BLaER1 treated with 17β-estradiol and CSF1 and Interleukin-3, amounts not matched to agents 10 nM and 100 nM (cell line): Measurements from ENCODE around the gene QSOX1.

Experiments
- H3K27ac ChIP-seq, 11 experiments: shearing (Covaris generic); formaldehyde crosslinking; 2 replicates each; pipeline ENCODE4 v1.8.1; 2022
- H3K27me3 ChIP-seq, 11 experiments: shearing (Covaris generic); formaldehyde crosslinking; 2 replicates each; pipeline ENCODE4 v1.8.1; 2022
- H3K36me3 ChIP-seq, 11 experiments: shearing (Covaris generic); formaldehyde crosslinking; 2 replicates each; pipeline ENCODE4 v1.8.1; 2022
- H3K4me1 ChIP-seq, 10 experiments: shearing (Covaris generic); formaldehyde crosslinking; 2 replicates each; pipeline ENCODE4 v1.8.1; 2022
- H3K4me2 ChIP-seq, 11 experiments: shearing (Covaris generic); formaldehyde crosslinking; 2 replicates each; pipeline ENCODE4 v1.8.1; 2022
- H3K4me3 ChIP-seq, 10 experiments: shearing (Covaris generic); formaldehyde crosslinking; 2 replicates each; pipeline ENCODE4 v1.8.1; 2022
- H3K9ac ChIP-seq, 11 experiments: shearing (Covaris generic); formaldehyde crosslinking; 2 replicates each; pipeline ENCODE4 v1.8.1; 2022
- H3K9me3 ChIP-seq, 11 experiments: shearing (Covaris generic); formaldehyde crosslinking; replicated peaks in 1 of 11; 2 replicates each; pipeline ENCODE4 v1.8.1; 2022
- H4K20me1 ChIP-seq, 11 experiments: shearing (Covaris generic); formaldehyde crosslinking; 2 replicates each; pipeline ENCODE4 v1.8.1; 2022
- Cebpa-rat ChIP-seq, 11 experiments: shearing (Covaris generic); IDR thresholded peaks; 2 replicates each; pipeline ENCODE4 v1.8.1; 2022

QSOX1 gene

GRCh38 chr1:180143359-180143758 lies 11.3 kb upstream of the QSOX1 start:
- H3K36me3 ChIP-seq, result no peaks in the 10 kb centered on the region
- no peaks in the 10 kb centered on the region for H3K9me3 ChIP-seq
- H3K27ac ChIP-seq, result no peak overlapping the region
- H3K4me3 ChIP-seq, result no peak overlapping the region
- no peak overlapping the region for H3K9ac ChIP-seq
- no peaks in the 10 kb centered on the region for H3K27me3 ChIP-seq
- no peaks in the 10 kb centered on the region for H4K20me1 ChIP-seq
- no peaks in the 10 kb centered on the region for H3K4me1 ChIP-seq
- H3K4me2 ChIP-seq, result no peak overlapping the region
- TF ChIP-seq Cebpa-rat (IDR thresholded peaks at IDR 0.05), result no peak

- H3K4me3 ChIP-seq, result no peak overlapping the region
- no peak overlapping the region for H3K4me2 ChIP-seq
- H4K20me1 ChIP-seq, result no peaks in the 10 kb centered on the region
- H3K4me1 ChIP-seq, result no peaks in the 10 kb centered on the region
- no peaks in the 10 kb centered on the region for H3K36me3 ChIP-seq
- H3K27ac ChIP-seq, result no peak overlapping the region
- no peak for TF ChIP-seq Cebpa-rat (IDR thresholded peaks at IDR 0.05)
- H3K9me3 ChIP-seq, result no peaks in the 10 kb centered on the region
- H3K27me3 ChIP-seq, result no peaks in the 10 kb centered on the region
- H3K9ac ChIP-seq, result no peak overlapping the region
These were observed 9.9 kb upstream of the QSOX1 start for GRCh38 chr1:180144659-180145357.

DNA sequence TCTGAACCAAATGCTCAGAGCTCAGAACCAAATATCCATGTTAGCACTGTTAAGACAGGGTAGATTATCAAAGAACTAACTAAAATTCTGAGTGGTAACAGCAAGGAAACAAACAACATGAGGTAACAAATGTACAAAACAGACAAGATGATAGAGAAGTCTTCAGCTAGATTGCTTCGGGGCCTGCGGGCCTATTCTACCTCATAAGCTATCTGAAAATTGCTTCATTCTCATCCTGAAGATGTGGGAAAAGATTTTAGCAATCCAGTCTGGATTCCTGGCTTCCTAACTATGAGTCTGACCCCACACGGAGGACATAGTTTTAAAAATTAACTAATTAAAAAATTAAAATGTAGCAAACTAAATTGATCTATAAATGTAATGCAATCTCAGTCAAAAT lies 9.2 kb upstream of the QSOX1 start:
- Histone ChIP-seq H3K4me2 (no peak overlapping the region), H3K4me1 (peaks cover 0 to 3% (median 0%) of the 10 kb centered on the region in 10 experiments; a peak in 5 of 20 replicates), H3K27me3 (no peaks in the 10 kb centered on the region), H4K20me1 (no peaks in the 10 kb centered on the region), H3K4me3 (no peak overlapping the region), H3K9me3 (no peaks in the 10 kb centered on the region), H3K36me3 (no peaks in the 10 kb centered on the region), H3K27ac (no peak overlapping the region), H3K9ac (no peak overlapping the region)
- no peak for TF ChIP-seq Cebpa-rat (IDR thresholded peaks at IDR 0.05)

DNA sequence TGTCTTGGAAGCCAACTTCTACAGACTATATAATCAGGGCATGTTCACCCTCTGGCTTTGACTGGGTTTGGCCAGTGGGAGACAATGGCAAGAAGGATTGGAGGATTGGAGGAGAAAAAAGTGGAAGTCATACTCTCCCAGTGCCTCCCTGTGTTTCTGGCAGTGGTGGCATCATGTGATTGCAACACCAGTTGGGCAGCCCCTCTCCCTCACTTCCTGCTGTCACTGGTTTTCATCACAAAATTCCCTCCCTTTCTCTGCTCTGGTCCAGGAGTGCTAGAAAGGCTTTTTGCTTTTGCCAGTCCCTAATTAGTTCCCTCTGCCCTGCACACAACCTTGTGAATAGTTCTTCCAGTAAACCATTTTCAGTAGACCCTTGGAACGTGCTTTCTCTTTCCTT lies 3.7 kb upstream of the QSOX1 start:
- Histone ChIP-seq H3K27me3 (no peaks in the 10 kb centered on the region), H3K9ac (no peak overlapping the region), H4K20me1 (peaks cover 0 to 8% (median 0%) of the 10 kb centered on the region in 11 experiments; a peak in 3 of 22 replicates), H3K27ac (peak overlapping the region in 4 of 11 experiments; percentile 16 to 53 (median 37); a peak in 7 of 22 replicates), H3K9me3 (no peaks in the 10 kb centered on the region), H3K4me1 (peaks cover 15 to 33% (median 26%) of the 10 kb centered on the region in 10 experiments), H3K4me2 (peak overlapping the region in 8 of 11 experiments; percentile 27 to 81 (median 66); a peak in 15 of 22 replicates), H3K4me3 (no peak overlapping the region), H3K36me3 (no peaks in the 10 kb centered on the region)
- TF ChIP-seq Cebpa-rat (IDR thresholded peaks at IDR 0.05), result peak in 8 of 11 experiments; percentile 14 to 76 (median 42); a peak in 7 of 22 replicates

DNA sequence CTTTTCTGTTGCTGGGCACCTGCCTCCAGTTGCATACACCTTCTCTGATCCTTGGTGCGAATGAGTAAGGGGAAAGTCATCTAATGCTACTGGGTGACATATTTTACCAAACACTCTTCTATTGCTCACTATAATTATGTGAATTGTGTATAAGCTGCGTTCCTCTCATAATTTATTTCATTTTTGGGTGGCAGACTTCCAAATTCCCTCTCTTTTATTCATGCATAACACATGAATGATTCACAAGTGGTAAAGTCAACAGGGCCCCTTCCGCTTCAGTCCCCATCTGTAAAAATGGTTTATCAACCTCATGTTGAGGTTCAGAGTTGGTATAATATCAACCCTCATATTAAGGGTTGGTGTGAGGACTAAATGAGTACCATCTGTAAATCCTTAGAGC lies 3.2 kb upstream of the QSOX1 start:
- no peak for TF ChIP-seq Cebpa-rat (IDR thresholded peaks at IDR 0.05)
- Histone ChIP-seq H3K9ac (no peak overlapping the region), H3K27ac (peak overlapping the region in 2 of 11 experiments; percentile 16 to 53; a peak in 5 of 22 replicates), H3K9me3 (no peaks in the 10 kb centered on the region), H3K27me3 (no peaks in the 10 kb centered on the region), H3K4me2 (peak overlapping the region in 8 of 11 experiments; percentile 27 to 81 (median 66); a peak in 13 of 22 replicates), H3K4me3 (no peak overlapping the region), H3K36me3 (no peaks in the 10 kb centered on the region), H4K20me1 (peaks cover 0 to 13% (median under 1%) of the 10 kb centered on the region in 11 experiments; a peak in 5 of 22 replicates), H3K4me1 (peaks cover 20 to 38% (median 31%) of the 10 kb centered on the region in 10 experiments)

- no peak overlapping the region for H3K27ac ChIP-seq
- no peaks in the 10 kb centered on the region for H3K27me3 ChIP-seq
- H4K20me1 ChIP-seq, result peaks cover 0 to 24% (median 10%) of the 10 kb centered on the region in 11 experiments; a peak in 10 of 22 replicates
- no peak overlapping the region for H3K4me3 ChIP-seq
- no peaks in the 10 kb centered on the region; a peak in 1 of 22 replicates for H3K36me3 ChIP-seq
- peaks cover 31 to 49% (median 42%) of the 10 kb centered on the region in 10 experiments for H3K4me1 ChIP-seq
- H3K4me2 ChIP-seq, result peak overlapping the region in 1 of 11 experiments; percentile 91; a peak in 1 of 22 replicates
- no peaks in the 10 kb centered on the region for H3K9me3 ChIP-seq
- no peak overlapping the region for H3K9ac ChIP-seq
- TF ChIP-seq Cebpa-rat (IDR thresholded peaks at IDR 0.05), result no peak
These were observed 2.1 kb upstream of the QSOX1 start for GRCh38 chr1:180152588-180152987.

- no peaks in the 10 kb centered on the region for H3K27me3 ChIP-seq
- no peaks in the 10 kb centered on the region for H3K9me3 ChIP-seq
- H3K27ac ChIP-seq, result no peak overlapping the region
- H4K20me1 ChIP-seq, result peaks cover 0 to 28% (median 14%) of the 10 kb centered on the region in 11 experiments; a peak in 11 of 22 replicates
- H3K4me2 ChIP-seq, result peak overlapping the region in 3 of 11 experiments; percentile 91 to 98 (median 92); a peak in 3 of 22 replicates
- H3K9ac ChIP-seq, result no peak overlapping the region
- H3K4me1 ChIP-seq, result peaks cover 35 to 54% (median 45%) of the 10 kb centered on the region in 10 experiments
- H3K36me3 ChIP-seq, result peaks cover 0 to 4% (median under 1%) of the 10 kb centered on the region in 11 experiments; a peak in 6 of 22 replicates
- no peak overlapping the region for H3K4me3 ChIP-seq
- TF ChIP-seq Cebpa-rat (IDR thresholded peaks at IDR 0.05), result no peak
These were observed 1.6 kb upstream of the QSOX1 start for GRCh38 chr1:180153032-180153431.

GRCh38 chr1:180154003-180154324 lies 705 bp upstream of the QSOX1 start:
- H3K9me3 ChIP-seq, result no peaks in the 10 kb centered on the region
- peak overlapping the region; percentile 86 to 97 (median 93) for H3K27ac ChIP-seq
- H3K4me1 ChIP-seq, result peaks cover 35 to 60% (median 45%) of the 10 kb centered on the region in 10 experiments
- peak overlapping the region; percentile 88 to 95 (median 91) for H3K9ac ChIP-seq
- H3K4me2 ChIP-seq, result peak overlapping the region; percentile 87 to 98 (median 92)
- H3K27me3 ChIP-seq, result no peaks in the 10 kb centered on the region
- H4K20me1 ChIP-seq, result peaks cover 0 to 38% (median 22%) of the 10 kb centered on the region in 11 experiments; a peak in 13 of 22 replicates
- H3K4me3 ChIP-seq, result peak overlapping the region; percentile 71 to 84 (median 77)
- H3K36me3 ChIP-seq, result peaks cover 0 to 12% (median 9%) of the 10 kb centered on the region in 11 experiments; a peak in 6 of 22 replicates
- no peak for TF ChIP-seq Cebpa-rat (IDR thresholded peaks at IDR 0.05)

- H3K9ac ChIP-seq, result peak overlapping the region; percentile 76 to 95 (median 91)
- peak overlapping the region; percentile 87 to 99 (median 98) for H3K4me2 ChIP-seq
- peaks cover 0 to 50% (median 25%) of the 10 kb centered on the region in 11 experiments; a peak in 14 of 22 replicates for H4K20me1 ChIP-seq
- no peaks in the 10 kb centered on the region for H3K27me3 ChIP-seq
- no peak for TF ChIP-seq Cebpa-rat (IDR thresholded peaks at IDR 0.05)
- H3K27ac ChIP-seq, result peak overlapping the region in 10 of 11 experiments; percentile 54 to 97 (median 90); a peak in 19 of 22 replicates
- peaks cover 35 to 62% (median 47%) of the 10 kb centered on the region in 10 experiments for H3K4me1 ChIP-seq
- peaks cover 0 to 14% (median 9%) of the 10 kb centered on the region in 11 experiments; a peak in 6 of 22 replicates for H3K36me3 ChIP-seq
- peak overlapping the region; percentile 71 to 84 (median 77) for H3K4me3 ChIP-seq
- no peaks in the 10 kb centered on the region for H3K9me3 ChIP-seq
These were observed 563 bp downstream of the QSOX1 start for GRCh38 chr1:180155182-180155682.
